Measurements from ENCODE around the gene EEF1A2.

The EEF1A2 gene

GRCh38 chr20:63491635-63492230 is 7.2 kb downstream of the EEF1A2 start:
- FAIRE-seq (no peak), DNase-seq (ENCODE audit: insufficient read length, low spot score) (no peak)
- TF ChIP-seq SPI1 (IDR thresholded peaks at IDR 0.05; ENCODE audit: low read depth, low read length) (no peak), PAX5 (IDR thresholded peaks at IDR 0.05; ENCODE audit: insufficient read depth, low read length, severe bottlenecking) (no peak), POLR2AphosphoS5 (IDR thresholded peaks at IDR 0.05; ENCODE audit: low read depth, low read length) (no peak), POLR2A (IDR thresholded peaks at IDR 0.05; ENCODE audit: low read depth, low read length) (no peak)

- TF ChIP-seq POU2F2 (IDR thresholded peaks at IDR 0.05; ENCODE audit: low read depth, low read length) (no peak), POLR2AphosphoS5 (IDR thresholded peaks at IDR 0.05; ENCODE audit: low read depth, low read length) (no peak), TAF1 (IDR thresholded peaks at IDR 0.05; ENCODE audit: low read depth, low read length) (no peak), POLR2A (IDR thresholded peaks at IDR 0.05; ENCODE audit: low read depth, low read length) (no peak), PAX5 (IDR thresholded peaks at IDR 0.05; ENCODE audit: insufficient read depth, low read length, severe bottlenecking) (no peak), SPI1 (IDR thresholded peaks at IDR 0.05; ENCODE audit: low read depth, low read length) (no peak)
- FAIRE-seq (no peak), DNase-seq (ENCODE audit: insufficient read length, low spot score) (no peak)
Measured at GRCh38 chr20:63491078-63491477, 7.8 kb downstream of the EEF1A2 start.

- DNase-seq (ENCODE audit: insufficient read length, low spot score) (no peak), FAIRE-seq (no peak)
- TF ChIP-seq POLR2A (IDR thresholded peaks at IDR 0.05; ENCODE audit: low read depth, low read length), result no peak
- no peak for TF ChIP-seq SPI1 (IDR thresholded peaks at IDR 0.05; ENCODE audit: low read depth, low read length)
- TF ChIP-seq POU2F2 (IDR thresholded peaks at IDR 0.05; ENCODE audit: low read depth, low read length), result no peak
- TF ChIP-seq PAX5 (IDR thresholded peaks at IDR 0.05; ENCODE audit: insufficient read depth, low read length, severe bottlenecking), result no peak
- TF ChIP-seq TAF1 (IDR thresholded peaks at IDR 0.05; ENCODE audit: low read depth, low read length), result no peak
- no peak for TF ChIP-seq POLR2AphosphoS5 (IDR thresholded peaks at IDR 0.05; ENCODE audit: low read depth, low read length)
Measured at GRCh38 chr20:63490416-63490815, 8.5 kb downstream of the EEF1A2 start.

DNA sequence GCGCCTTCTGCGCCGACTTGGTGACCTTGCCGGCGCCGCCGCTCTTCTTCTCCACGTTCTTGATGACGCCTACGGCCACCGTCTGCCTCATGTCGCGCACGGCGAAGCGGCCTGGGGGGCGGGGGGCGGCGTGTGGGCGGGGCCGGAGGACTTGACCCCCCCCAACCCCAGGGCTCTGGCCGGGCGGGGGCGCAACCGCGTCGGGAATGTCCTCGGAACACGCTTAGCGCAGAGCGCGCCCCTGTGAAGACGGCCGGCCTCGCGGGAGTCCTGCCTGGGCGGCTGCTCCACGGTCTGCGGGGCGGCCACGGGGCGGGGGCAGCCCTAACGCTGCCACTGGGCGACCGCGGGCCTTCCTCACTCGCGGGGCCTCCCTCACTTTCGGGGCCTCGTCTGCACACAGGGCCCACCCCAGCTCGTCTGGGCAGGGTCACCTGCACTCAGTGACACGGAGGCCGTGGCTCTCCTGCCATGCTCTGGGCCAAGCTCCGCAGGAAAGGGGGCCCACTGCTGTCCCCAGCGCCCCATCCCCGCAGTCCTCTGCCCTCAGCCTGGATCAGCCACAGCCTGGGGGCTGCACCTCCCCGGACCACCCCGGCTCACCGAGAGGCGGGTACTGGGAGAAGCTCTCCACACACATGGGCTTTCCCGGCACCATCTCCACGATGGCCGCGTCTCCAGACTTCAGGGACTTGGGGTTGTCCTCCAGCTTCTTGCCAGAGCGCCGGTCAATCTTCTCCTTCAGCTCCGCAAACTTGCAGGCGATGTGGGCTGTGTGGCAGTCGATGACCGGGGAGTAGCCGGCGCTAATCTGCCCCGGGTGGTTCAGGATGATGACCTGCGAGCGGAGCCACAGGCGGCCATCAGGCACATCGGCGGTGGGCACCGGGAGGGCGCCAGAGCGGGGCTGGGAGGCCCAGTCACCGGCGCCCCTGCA is 10.3 kb downstream of the EEF1A2 start:
- DNase-seq (ENCODE audit: insufficient read length, low spot score) (no peak), FAIRE-seq (no peak)
- TF ChIP-seq POLR2AphosphoS5 (IDR thresholded peaks at IDR 0.05; ENCODE audit: low read depth, low read length) (no peak), TAF1 (IDR thresholded peaks at IDR 0.05; ENCODE audit: low read depth, low read length) (no peak)

DNA sequence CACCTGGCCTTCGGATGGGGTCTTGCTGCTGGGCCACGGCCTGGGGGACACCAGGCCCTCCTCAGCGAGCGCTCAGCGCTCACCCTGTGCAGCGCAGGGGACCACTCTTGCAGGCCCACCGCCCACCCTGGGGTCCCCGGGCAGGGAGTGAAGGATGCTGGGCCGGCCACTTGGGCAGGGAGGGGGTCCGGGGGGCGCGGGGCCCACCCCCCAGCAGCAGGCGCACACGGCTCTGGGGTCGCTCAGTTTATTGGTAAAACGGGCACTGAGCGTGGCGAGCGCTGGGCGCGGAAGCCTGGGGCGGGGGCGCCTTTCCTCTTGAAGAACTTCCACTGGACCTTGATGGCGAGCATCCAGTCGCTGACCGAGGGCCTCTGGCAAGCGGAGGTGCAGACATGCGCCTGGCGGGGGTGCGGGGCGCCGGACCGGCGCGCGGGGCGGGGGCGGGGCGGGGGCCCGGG is 11.1 kb downstream of the EEF1A2 start:
- no peak for TF ChIP-seq POU2F2 (IDR thresholded peaks at IDR 0.05; ENCODE audit: low read depth, low read length)
- TF ChIP-seq TAF1 (IDR thresholded peaks at IDR 0.05; ENCODE audit: low read depth, low read length), result no peak
- no peak for TF ChIP-seq SPI1 (IDR thresholded peaks at IDR 0.05; ENCODE audit: low read depth, low read length)
- TF ChIP-seq POLR2A (IDR thresholded peaks at IDR 0.05; ENCODE audit: low read depth, low read length), result no peak
- no peak for TF ChIP-seq PAX5 (IDR thresholded peaks at IDR 0.05; ENCODE audit: insufficient read depth, low read length, severe bottlenecking)
- TF ChIP-seq POLR2AphosphoS5 (IDR thresholded peaks at IDR 0.05; ENCODE audit: low read depth, low read length), result no peak
- FAIRE-seq (no peak), DNase-seq (ENCODE audit: insufficient read length, low spot score) (no peak)

GRCh38 chr20:63487116-63487764 is 11.6 kb downstream of the EEF1A2 start:
- TF ChIP-seq POLR2A (IDR thresholded peaks at IDR 0.05; ENCODE audit: low read depth, low read length) (no peak), PAX5 (IDR thresholded peaks at IDR 0.05; ENCODE audit: insufficient read depth, low read length, severe bottlenecking) (no peak), SPI1 (IDR thresholded peaks at IDR 0.05; ENCODE audit: low read depth, low read length) (no peak), POU2F2 (IDR thresholded peaks at IDR 0.05; ENCODE audit: low read depth, low read length) (no peak), TAF1 (IDR thresholded peaks at IDR 0.05; ENCODE audit: low read depth, low read length) (no peak), POLR2AphosphoS5 (IDR thresholded peaks at IDR 0.05; ENCODE audit: low read depth, low read length) (no peak)
- FAIRE-seq, result no peak
- no peak for DNase-seq (ENCODE audit: insufficient read length, low spot score)

DNA sequence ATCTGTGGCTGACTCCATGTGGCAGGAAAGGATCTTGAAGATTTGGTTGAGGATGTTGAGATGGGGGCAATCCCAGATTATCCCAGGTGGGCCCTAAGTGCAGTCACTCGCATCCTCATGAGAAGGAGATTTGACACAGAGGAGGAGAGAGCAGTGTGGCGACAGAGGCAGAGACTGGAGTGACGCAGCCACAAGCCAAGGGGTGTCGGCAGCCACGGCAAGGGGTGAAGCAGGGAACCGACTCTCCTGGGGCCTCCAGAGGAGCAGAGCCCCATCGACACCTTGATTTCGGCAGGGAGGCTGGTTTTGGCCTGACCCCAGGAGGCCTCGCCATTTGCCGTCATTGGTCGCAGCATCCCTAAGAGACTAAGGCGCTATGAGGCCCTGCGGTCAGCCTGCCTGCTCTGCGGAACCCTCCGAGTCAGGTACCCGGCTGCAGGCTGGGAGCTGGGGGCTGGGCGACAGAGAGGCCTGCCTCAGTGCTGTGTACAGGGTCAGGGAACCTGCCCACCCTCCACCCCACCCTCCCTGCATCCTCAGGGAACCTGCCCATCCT is 12.5 kb downstream of the EEF1A2 start:
- DNase-seq (ENCODE audit: insufficient read length, low spot score), result no peak
- TF ChIP-seq POLR2A (IDR thresholded peaks at IDR 0.05; ENCODE audit: low read depth, low read length), result no peak
- no peak for TF ChIP-seq TAF1 (IDR thresholded peaks at IDR 0.05; ENCODE audit: low read depth, low read length)
- no peak for TF ChIP-seq POLR2AphosphoS5 (IDR thresholded peaks at IDR 0.05; ENCODE audit: low read depth, low read length)
- no peak for FAIRE-seq

DNA sequence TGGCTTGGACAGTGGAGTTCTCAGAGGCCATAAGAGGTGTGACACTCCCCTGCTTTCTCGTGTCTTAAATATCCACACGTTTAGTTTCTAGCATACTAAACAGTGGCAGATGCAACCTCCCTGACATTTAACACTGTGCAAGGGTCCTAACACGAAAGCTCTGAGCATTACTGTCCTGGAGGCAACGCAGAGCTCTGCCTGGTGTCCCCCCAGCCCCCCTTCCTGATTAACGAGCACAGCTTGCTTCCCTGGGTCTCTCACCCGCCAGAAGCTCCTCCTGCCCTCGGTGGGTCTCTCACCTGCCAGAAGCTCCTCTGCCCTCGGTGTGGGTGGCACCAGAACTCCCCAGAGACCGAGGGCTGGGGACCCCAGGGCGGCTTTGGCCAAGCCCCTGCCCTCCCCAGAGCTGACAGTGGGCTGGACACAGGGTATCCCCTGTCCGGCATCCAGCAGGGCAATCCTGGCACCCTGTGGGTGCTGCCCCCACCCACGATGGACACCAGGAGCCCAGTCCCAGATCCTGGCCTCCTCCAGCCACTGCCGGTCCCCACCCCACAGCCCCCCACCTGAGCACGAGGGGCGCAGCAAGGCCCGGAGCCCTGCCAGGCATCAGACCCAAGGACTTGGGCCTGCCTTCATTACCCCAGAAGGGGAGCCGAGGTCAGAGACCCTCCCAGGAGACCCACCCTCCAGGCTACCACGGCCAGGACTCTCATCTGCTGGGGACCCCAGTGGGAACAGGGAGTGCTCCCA is 14.1 kb downstream of the EEF1A2 start:
- FAIRE-seq (no peak), DNase-seq (ENCODE audit: insufficient read length, low spot score) (no peak)
- no peak for TF ChIP-seq TAF1 (IDR thresholded peaks at IDR 0.05; ENCODE audit: low read depth, low read length)

DNA sequence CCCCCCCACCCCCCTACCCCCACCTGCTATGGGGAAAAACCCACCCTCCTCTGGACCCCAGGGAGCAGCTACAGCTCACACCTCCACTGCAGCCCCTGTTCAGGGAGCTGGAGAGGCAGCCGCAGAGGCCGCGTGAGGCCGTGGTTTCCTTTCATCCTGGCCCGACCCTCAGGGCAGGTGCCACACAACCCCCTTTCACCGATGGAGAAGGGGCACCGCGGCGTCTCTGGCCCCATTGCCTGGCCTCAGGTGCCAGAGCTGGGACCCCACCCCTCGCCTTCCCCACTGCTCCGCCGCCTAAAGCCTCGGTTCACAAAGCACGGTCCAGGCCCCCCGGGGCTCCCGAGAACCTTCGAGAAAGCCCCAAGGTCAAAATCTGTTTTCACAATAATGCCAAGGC is 14.6 kb downstream of the EEF1A2 start:
- DNase-seq (ENCODE audit: insufficient read length, low spot score), result no peak
- FAIRE-seq, result no peak
- no peak for TF ChIP-seq PAX5 (IDR thresholded peaks at IDR 0.05; ENCODE audit: insufficient read depth, low read length, severe bottlenecking)
- TF ChIP-seq SPI1 (IDR thresholded peaks at IDR 0.05; ENCODE audit: low read depth, low read length), result no peak
- TF ChIP-seq TAF1 (IDR thresholded peaks at IDR 0.05; ENCODE audit: low read depth, low read length), result no peak
- TF ChIP-seq POLR2A (IDR thresholded peaks at IDR 0.05; ENCODE audit: low read depth, low read length), result no peak

All from GM12891 (cell line).